ENCODE results near the gene IRF3. TPM values are rescaled to one million over a fixed set of nuclear protein-coding genes. Genes with fewer than 3 reads are reported as not detected.

Gene IRF3
- total and polyA plus RNA-seq, 2 of the 4 experiments (the other 2 are of a cell fraction) = 39.6 to 65.2 TPM

DNA sequence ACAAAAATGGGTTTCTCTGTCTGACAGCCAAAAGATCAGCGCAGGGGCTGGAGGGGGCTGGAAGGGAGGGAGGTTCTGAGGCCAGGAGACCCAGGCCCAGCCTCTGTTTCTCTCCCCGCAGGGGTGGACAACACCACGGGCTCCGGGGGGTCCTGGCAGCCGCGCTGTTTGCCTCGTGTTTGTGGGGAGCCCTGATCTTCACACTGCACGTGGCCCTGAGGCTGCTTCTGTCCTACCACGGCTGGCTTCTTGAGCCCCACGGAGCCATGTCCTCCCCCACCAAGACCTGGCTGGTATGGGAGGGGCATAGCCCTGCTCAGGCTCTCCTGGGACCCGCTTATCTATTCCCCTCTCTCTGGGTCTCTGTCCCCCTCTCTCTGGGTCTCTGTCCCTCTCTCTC is 34.9 kb upstream of the IRF3 start:
- no peak overlapping the region for H3K23ac ChIP-seq (ENCODE audit: low read depth, low read length)
- H3K4me1 ChIP-seq (ENCODE audit: control insufficient read depth, insufficient read depth, low read length) = no peaks in the 10 kb centered on the region
- no peak overlapping the region for H2AK9ac ChIP-seq (replicated peaks; ENCODE audit: low read depth, low read length, poor library complexity)
- H3K9ac ChIP-seq (ENCODE audit: low read depth, low read length) = no peak overlapping the region
- no peaks in the 10 kb centered on the region for H4K20me1 ChIP-seq (ENCODE audit: insufficient read depth, low read length)
- H4K8ac ChIP-seq (ENCODE audit: low read depth in 2 of 2, low read length in 2 of 2) = no peak overlapping the region
- ChIA-PET CTCF (no interaction called here), POLR2A (ENCODE audit: unreplicated experiment) (no interaction called here)
- no peak overlapping the region for H3K4me3 ChIP-seq (ENCODE audit: insufficient read depth, low read depth, low read length)
- no peaks in the 10 kb centered on the region for H3K79me1 ChIP-seq (ENCODE audit: low read depth in 1 of 2, low read length in 2 of 2)
- intact Hi-C loops (cut with micrococcal nuclease) = no loop called here
- H2BK15ac ChIP-seq (ENCODE audit: low read depth, low read length) = no peak overlapping the region
- ATAC-seq (ENCODE audit: low read depth) (no peak), DNase-seq (no peak)
- H3K27ac ChIP-seq (ENCODE audit: insufficient read depth, low read length) = no peak overlapping the region
- no peak overlapping the region for H2BK20ac ChIP-seq (ENCODE audit: low read depth, low read length)
- H3K4ac ChIP-seq (ENCODE audit: low read depth, low read length) = no peak overlapping the region
- H3K14ac ChIP-seq (replicated peaks; ENCODE audit: low read depth, low read length) = no peak overlapping the region
- H3K18ac ChIP-seq (ENCODE audit: low read depth, low read length) = no peak overlapping the region
- no peak overlapping the region for H3K4me2 ChIP-seq (ENCODE audit: low read depth, low read length)
- 68% methylated on average over 4 of the region's 11 CpGs; no CpG with 5 or more reads in 1 of the 2 experiments for WGBS, 2 experiments (ENCODE audit: extremely low coverage in 2 of 2, insufficient read length in 1 of 2)
- no peak overlapping the region for H2BK120ac ChIP-seq (ENCODE audit: low read depth, low read length)
- H3K36me3 ChIP-seq (ENCODE audit: control insufficient read depth, insufficient read depth, low read length) = peaks cover 28% of the 10 kb centered on the region
- H2AFZ ChIP-seq (replicated peaks; ENCODE audit: low read length, poor library complexity) = no peak overlapping the region
- no peak overlapping the region for H4K91ac ChIP-seq (ENCODE audit: insufficient read depth, low read depth, low read length)
- H4K5ac ChIP-seq (ENCODE audit: low read depth, low read length) = no peak overlapping the region
- 0 out of 2 replicates have a peak, but pooled peaks cover 3% of the 10 kb centered on the region for H3K9me1 ChIP-seq (ENCODE audit: insufficient read depth, low read length)
- H2AK5ac ChIP-seq (ENCODE audit: low read depth, low read length) = no peak overlapping the region
- no TSS peak for BruUV-seq (replicated peaks)
- in situ Hi-C loops (cut with MboI; ENCODE audit: low sequenced_read_pairs) = no loop called here
- no peaks in the 10 kb centered on the region for H3K9me3 ChIP-seq (ENCODE audit: control insufficient read depth, insufficient read depth, low read length)
- no peak overlapping the region for H3K56ac ChIP-seq (ENCODE audit: extremely low read depth, insufficient read depth, low read length)
- TF ChIP-seq, protein P1, sequence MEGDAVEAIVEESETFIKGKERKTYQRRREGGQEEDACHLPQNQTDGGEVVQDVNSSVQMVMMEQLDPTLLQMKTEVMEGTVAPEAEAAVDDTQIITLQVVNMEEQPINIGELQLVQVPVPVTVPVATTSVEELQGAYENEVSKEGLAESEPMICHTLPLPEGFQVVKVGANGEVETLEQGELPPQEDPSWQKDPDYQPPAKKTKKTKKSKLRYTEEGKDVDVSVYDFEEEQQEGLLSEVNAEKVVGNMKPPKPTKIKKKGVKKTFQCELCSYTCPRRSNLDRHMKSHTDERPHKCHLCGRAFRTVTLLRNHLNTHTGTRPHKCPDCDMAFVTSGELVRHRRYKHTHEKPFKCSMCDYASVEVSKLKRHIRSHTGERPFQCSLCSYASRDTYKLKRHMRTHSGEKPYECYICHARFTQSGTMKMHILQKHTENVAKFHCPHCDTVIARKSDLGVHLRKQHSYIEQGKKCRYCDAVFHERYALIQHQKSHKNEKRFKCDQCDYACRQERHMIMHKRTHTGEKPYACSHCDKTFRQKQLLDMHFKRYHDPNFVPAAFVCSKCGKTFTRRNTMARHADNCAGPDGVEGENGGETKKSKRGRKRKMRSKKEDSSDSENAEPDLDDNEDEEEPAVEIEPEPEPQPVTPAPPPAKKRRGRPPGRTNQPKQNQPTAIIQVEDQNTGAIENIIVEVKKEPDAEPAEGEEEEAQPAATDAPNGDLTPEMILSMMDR (conservative IDR thresholded peaks at IDR 0.05; ENCODE audit: low read depth, low read length) = no peak
- TF ChIP-seq, protein P2, sequence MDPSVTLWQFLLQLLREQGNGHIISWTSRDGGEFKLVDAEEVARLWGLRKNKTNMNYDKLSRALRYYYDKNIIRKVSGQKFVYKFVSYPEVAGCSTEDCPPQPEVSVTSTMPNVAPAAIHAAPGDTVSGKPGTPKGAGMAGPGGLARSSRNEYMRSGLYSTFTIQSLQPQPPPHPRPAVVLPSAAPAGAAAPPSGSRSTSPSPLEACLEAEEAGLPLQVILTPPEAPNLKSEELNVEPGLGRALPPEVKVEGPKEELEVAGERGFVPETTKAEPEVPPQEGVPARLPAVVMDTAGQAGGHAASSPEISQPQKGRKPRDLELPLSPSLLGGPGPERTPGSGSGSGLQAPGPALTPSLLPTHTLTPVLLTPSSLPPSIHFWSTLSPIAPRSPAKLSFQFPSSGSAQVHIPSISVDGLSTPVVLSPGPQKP (IDR thresholded peaks at IDR 0.05; ENCODE audit: borderline replicate concordance, low read depth, low read length) = no peak
- TF ChIP-seq BHLHE40 (IDR thresholded peaks at IDR 0.05; ENCODE audit: low read depth, low read length) (no peak), FOS (IDR thresholded peaks at IDR 0.05; ENCODE audit: low read depth, low read length) (no peak), NFE2L2 (IDR thresholded peaks at IDR 0.05; ENCODE audit: low read depth, low read length) (no peak), RAD21 (IDR thresholded peaks at IDR 0.05; ENCODE audit: low read length) (no peak), CHD1 (IDR thresholded peaks at IDR 0.05; ENCODE audit: low read depth, low read length) (no peak), SMC3 (IDR thresholded peaks at IDR 0.05; ENCODE audit: low read depth, low read length) (no peak)
- no peaks in the 10 kb centered on the region for H3K27me3 ChIP-seq (ENCODE audit: control insufficient read depth, insufficient read depth, low read length)
- dilution Hi-C loops (cut with HindIII; ENCODE audit: low sequenced_read_pairs, unreplicated experiment) = no loop called here
- H2BK5ac ChIP-seq (ENCODE audit: low read depth, low read length, poor library complexity, severe bottlenecking) = no peak overlapping the region

Data from IMR-90 (cell line).